WTC11 (cell line): Measurements from ENCODE around the gene GRIN2C. TPM values are rescaled to one million over a fixed set of nuclear protein-coding genes. Genes with fewer than 3 reads are reported as not detected.

ENCODE experiments used
- ATAC-seq: fragments of 200-7000 bp; cut with Tn5 transposase; 2 replicates; pipeline ENCODE4 v1.10.0; 2021; ENCODE audit warnings: mild to moderate bottlenecking, moderate library complexity
- CTCF ChIA-PET: fragments of 300-600 bp; sonication (Branson Sonifier 250); formaldehyde crosslinking; loops from one replicate; lab custom pipeline; 2021; ENCODE audit warnings: antibody characterized with exemption; lab: Charles Lee
- POLR2A ChIA-PET: fragments of 350-600 bp; sonication (Branson Sonifier 250); formaldehyde crosslinking; loops from one replicate; lab custom pipeline; 2021; ENCODE audit warnings: antibody characterized with exemption; lab: Charles Lee
- DNase-seq: peaks from one replicate; pipeline ENCODE4 v3.0.0; 2021; ENCODE audit warnings: low spot score
- H3K27ac Mint-ChIP-seq: 2 replicates; pipeline ENCODE4 v1.8.0; 2021; ENCODE audit warnings: mixed read lengths
- H3K27me3 Mint-ChIP-seq: 2 replicates; pipeline ENCODE4 v1.8.0; 2021; ENCODE audit warnings: low read depth, mild to moderate bottlenecking, moderate library complexity, mixed read lengths
- H3K36me3 Mint-ChIP-seq: 2 replicates; pipeline ENCODE4 v1.8.0; 2021; ENCODE audit warnings: mixed read lengths
- H3K4me1 Mint-ChIP-seq: 2 replicates; pipeline ENCODE4 v1.8.0; 2022; ENCODE audit warnings: mixed read lengths
- H3K4me3 Mint-ChIP-seq: 2 replicates; pipeline ENCODE4 v1.8.0; 2021; ENCODE audit warnings: mild to moderate bottlenecking, moderate library complexity, mixed read lengths
- H3K9me3 Mint-ChIP-seq: 2 replicates; pipeline ENCODE4 v1.8.0; 2021; ENCODE audit warnings: mixed read lengths
- AFF4 ChIP-seq: sonication (generic); formaldehyde crosslinking; IDR thresholded peaks from 2 replicates; pipeline ENCODE4 v1.8.1; 2023; ENCODE audit warnings: mild to moderate bottlenecking, missing genetic modification reagents, borderline replicate concordance
- ARID4B ChIP-seq: sonication (generic); formaldehyde crosslinking; IDR thresholded peaks from 2 replicates; pipeline ENCODE4 v1.8.0; 2023; ENCODE audit warnings: missing genetic modification reagents, mild to moderate bottlenecking, borderline replicate concordance
- CBFB ChIP-seq: sonication (generic); formaldehyde crosslinking; IDR thresholded peaks from 2 replicates; pipeline ENCODE4 v1.8.1; 2022; ENCODE audit warnings: mild to moderate bottlenecking, low read depth, missing genetic modification reagents
- HMGXB4 ChIP-seq: sonication (generic); formaldehyde crosslinking; IDR thresholded peaks from 2 replicates; pipeline ENCODE4 v1.8.1; 2023; ENCODE audit warnings: mild to moderate bottlenecking, moderate library complexity, missing genetic modification reagents
- PRDM15 ChIP-seq: sonication (generic); formaldehyde crosslinking; IDR thresholded peaks from 2 replicates; pipeline ENCODE4 v1.8.0; 2022; ENCODE audit warnings: missing genetic modification reagents
- PRRX2 ChIP-seq: fragments of 250-450 bp; sonication (Bioruptor Pico); IDR thresholded peaks from 2 replicates; pipeline ENCODE4 v1.8.0; 2021; ENCODE audit warnings: mild to moderate bottlenecking
- SMAD3 ChIP-seq: sonication (generic); formaldehyde crosslinking; IDR thresholded peaks from 2 replicates; pipeline ENCODE4 v1.8.0; 2022; ENCODE audit warnings: missing genetic modification reagents, mild to moderate bottlenecking, borderline replicate concordance
- ZNF138 ChIP-seq: sonication (generic); formaldehyde crosslinking; conservative IDR thresholded peaks from 2 replicates; pipeline ENCODE4 v1.8.1; 2022; ENCODE audit warnings: mild to moderate bottlenecking, moderate library complexity, missing genetic modification reagents
- ZNF317 ChIP-seq: sonication (generic); formaldehyde crosslinking; IDR thresholded peaks from 2 replicates; pipeline ENCODE4 v1.8.1; 2023; ENCODE audit warnings: low read depth, mild to moderate bottlenecking, moderate library complexity, missing genetic modification reagents, borderline replicate concordance
- ZNF425 ChIP-seq: fragments of 250-450 bp; sonication (Bioruptor Pico); conservative IDR thresholded peaks from 2 replicates; pipeline ENCODE4 v1.9.0; 2021; ENCODE audit warnings: mild to moderate bottlenecking
- ZSCAN18 ChIP-seq: fragments of 250-450 bp; sonication (Bioruptor Pico); IDR thresholded peaks from 2 replicates; pipeline ENCODE4 v2.1.2; 2022; ENCODE audit warnings: mild to moderate bottlenecking, moderate library complexity
- total RNA-seq: library from RNA; stranded (reverse); gene quantifications from 3 replicates; pipeline ENCODE4 v1.2.3, GENCODE V29; 2021

GRIN2C gene
- total RNA-seq, 1 experiment from 2014 or later: 0.31 TPM

- peaks cover 19% of the 10 kb centered on the region for H3K36me3 Mint-ChIP-seq
- H3K27me3 Mint-ChIP-seq: no peaks in the 10 kb centered on the region
- no peak overlapping the region for H3K27ac Mint-ChIP-seq
- no peak for ATAC-seq
- TF ChIP-seq PRDM15 (no peak), ZNF317 (no peak), ZNF425 (CRISPR knock-in tag) (no peak)
- TF ChIP-seq, all 79 proteins: peak for 0
- no peak for DNase-seq
- Mint-ChIP-seq H3K9me3 (no peaks in the 10 kb centered on the region), H3K4me3 (no peak overlapping the region), H3K4me1 (peaks cover 2% of the 10 kb centered on the region; the same call in 1 of the 2 replicates)
- POLR2A ChIA-PET: no interaction called here
- CTCF ChIA-PET: no interaction called here
Observed at GRCh38 chr17:74795327-74796020, 64.2 kb downstream of the GRIN2C start.

- peaks cover 21% of the 10 kb centered on the region for H3K36me3 Mint-ChIP-seq
- no peak overlapping the region for H3K27ac Mint-ChIP-seq
- CTCF ChIA-PET: interaction anchor here (0.9 to 4.3 kb wide), 4 partner anchors 24 to 70 kb away, joined by 3 to 36 read pairs (median 28); no protein-coding TSS in a partner anchor
- no peaks in the 10 kb centered on the region for H3K27me3 Mint-ChIP-seq
- H3K4me3 Mint-ChIP-seq: no peak overlapping the region
- no peaks in the 10 kb centered on the region for H3K9me3 Mint-ChIP-seq
- H3K4me1 Mint-ChIP-seq: peaks cover 6% of the 10 kb centered on the region
- no peak for ATAC-seq
- POLR2A ChIA-PET: no interaction called here
- DNase-seq: no peak
- TF ChIP-seq CBFB: no peak
- TF ChIP-seq ZNF138 (CRISPR knock-in tag): no peak
- TF ChIP-seq SMAD3 (CRISPR knock-in tag): no peak
- TF ChIP-seq HMGXB4: no peak
- TF ChIP-seq ARID4B (CRISPR knock-in tag): no peak
- TF ChIP-seq PRRX2 (CRISPR knock-in tag): no peak
- no peak for TF ChIP-seq ZSCAN18
- TF ChIP-seq AFF4: no peak
Observed at GRCh38 chr17:74792586-74793105, 67.0 kb downstream of the GRIN2C start.
